ENCODE results near the gene CAMK1G. TPM values are rescaled to one million over a fixed set of nuclear protein-coding genes. Genes with fewer than 3 reads are reported as not detected.

Gene CAMK1G
- total and polyA plus RNA-seq, 9 donors = 7.6 to 20.2 (median 12.0) TPM

GRCh38 chr1:209617755-209618154 lies 34.2 kb downstream of the CAMK1G start:
- intact Hi-C loops (cut with DNase I) = no loop called here
- WGBS, 3 donors = 93 to 96% (median 95%) methylated on average over 6 of the region's 6 CpGs
- no peak for TF ChIP-seq EP300 (IDR thresholded peaks at IDR 0.05)
- TF ChIP-seq POLR2A (IDR thresholded peaks at IDR 0.05) = no peak
- TF ChIP-seq CTCF (IDR thresholded peaks at IDR 0.05) = no peak
- no peaks in the 10 kb centered on the region for H3K9me3 ChIP-seq
- H3K4me1 ChIP-seq (ENCODE audit: insufficient read depth) = peaks cover 19% of the 10 kb centered on the region
- no peaks in the 10 kb centered on the region for H3K36me3 ChIP-seq
- H3K27ac ChIP-seq = no peak overlapping the region
- no peak overlapping the region for H3K4me3 ChIP-seq
- no peaks in the 10 kb centered on the region for H3K27me3 ChIP-seq
- no peak for DNase-seq

- H3K4me1 ChIP-seq (ENCODE audit: insufficient read depth) = peaks cover 19% of the 10 kb centered on the region
- no peak overlapping the region for H3K4me3 ChIP-seq
- no peaks in the 10 kb centered on the region for H3K27me3 ChIP-seq
- intact Hi-C loops (cut with DNase I) = no loop called here
- H3K36me3 ChIP-seq = no peaks in the 10 kb centered on the region
- no peaks in the 10 kb centered on the region for H3K9me3 ChIP-seq
- WGBS, 3 donors = 91 to 96% (median 95%) methylated on average over 2 to 11 of the region's 11 CpGs
- H3K27ac ChIP-seq = no peak overlapping the region
- TF ChIP-seq EP300 (IDR thresholded peaks at IDR 0.05) (no peak), CTCF (IDR thresholded peaks at IDR 0.05) (no peak), POLR2A (IDR thresholded peaks at IDR 0.05) (no peak)
- no peak for DNase-seq
These were observed 34.8 kb downstream of the CAMK1G start for GRCh38 chr1:209618291-209618690.

GRCh38 chr1:209618756-209619420 lies 35.4 kb downstream of the CAMK1G start:
- Histone ChIP-seq H3K36me3 (no peaks in the 10 kb centered on the region), H3K4me3 (no peak overlapping the region), H3K9me3 (no peaks in the 10 kb centered on the region), H3K4me1 (ENCODE audit: insufficient read depth) (peaks cover 19% of the 10 kb centered on the region), H3K27me3 (no peaks in the 10 kb centered on the region), H3K27ac (no peak overlapping the region)
- intact Hi-C loops (cut with DNase I) = no loop called here
- WGBS, 3 donors = 82 to 91% (median 82%) methylated on average over 6 of the region's 6 CpGs
- no peak for DNase-seq
- TF ChIP-seq CTCF (IDR thresholded peaks at IDR 0.05) (no peak), POLR2A (IDR thresholded peaks at IDR 0.05) (no peak), EP300 (IDR thresholded peaks at IDR 0.05) (no peak)

GRCh38 chr1:209619696-209620486 lies 36.4 kb downstream of the CAMK1G start:
- 79 to 85% (median 81%) methylated on average over 7 of the region's 7 CpGs for WGBS, 3 donors
- Histone ChIP-seq H3K27me3 (no peaks in the 10 kb centered on the region), H3K9me3 (no peaks in the 10 kb centered on the region), H3K4me3 (no peak overlapping the region), H3K4me1 (ENCODE audit: insufficient read depth) (peaks cover 19% of the 10 kb centered on the region), H3K27ac (no peak overlapping the region), H3K36me3 (no peaks in the 10 kb centered on the region)
- intact Hi-C loops (cut with DNase I) = loop anchor here in 2 of 4 donors (5.0 to 10.0 kb wide), 3 partner anchors 65 to 127 kb away; no protein-coding TSS in a partner anchor
- no peak for TF ChIP-seq EP300 (IDR thresholded peaks at IDR 0.05)
- TF ChIP-seq POLR2A (IDR thresholded peaks at IDR 0.05) = no peak
- TF ChIP-seq CTCF (IDR thresholded peaks at IDR 0.05) = no peak
- DNase-seq = no peak

All from ovary (tissue), 9 donors.